NCI-H1436 (cell line): ENCODE results near the gene EMC8.

ENCODE experiments used
- DNase-seq: peaks from one replicate; lab custom pipeline; 2025; lab: John Stamatoyannopoulos, UW

The EMC8 gene

GRCh38 chr16:85730186-85730465 lies 69.2 kb downstream of the EMC8 start:
- DNase-seq: no peak

- no peak for DNase-seq
These were observed 69.7 kb downstream of the EMC8 start for GRCh38 chr16:85729452-85730185.

GRCh38 chr16:85728879-85729278 lies 70.5 kb downstream of the EMC8 start:
- no peak for DNase-seq
